Stimulated activated CD8-positive, alpha-beta memory T cell treated with anti-CD3 and anti-CD28 coated beads, Interleukin-7, amount 100 ng/mL, for 4 hours (primary cell): Measurements from ENCODE around the gene ZNF511.
A peak's percentile ranks its signal among the peaks of the same experiment; 100 is the strongest.
"Not testable (repeated sequence)": the region's sequence is repeated elsewhere in the genome, so short reads cannot be mapped to it uniquely, and the experiment has no call there.

Experiments used
- DNase-seq, 2 donors: peaks; one replicate each; pipeline ENCODE4 v3.0.0-alpha.2; 2020; ENCODE audit warnings: low read depth in 2 of 2

ZNF511 gene

GRCh38 chr10:133308421-133309099 lies at the start of gene ZNF511, which contains the start of gene TUBGCP2:
TSS of gene ZNF511 (plus strand) at chr10:133308914. CDS start at chr10:133308944, 30 bp downstream.
TSS of gene TUBGCP2 (minus strand) at chr10:133308872. CDS start at chr10:133302941, 5,931 bp downstream.
- DNase-seq, result peak; percentile 77 to 88

- no peak for DNase-seq
Observed at GRCh38 chr10:133259602-133259989, 49.1 kb upstream of the ZNF511 start.

- DNase-seq, result peak in 1 of 2 donors; percentile 69
Observed at GRCh38 chr10:133260895-133261725, 47.6 kb upstream of the ZNF511 start.

- peak; percentile 54 to 79 for DNase-seq
Observed at GRCh38 chr10:133261726-133262325, 46.9 kb upstream of the ZNF511 start.

- DNase-seq, result no peak
Observed at GRCh38 chr10:133262696-133263095, 46.0 kb upstream of the ZNF511 start.

GRCh38 chr10:133263674-133264073 lies 45.0 kb upstream of the ZNF511 start:
- DNase-seq, result no peak

- no peak for DNase-seq
Observed at GRCh38 chr10:133264461-133264860, 44.3 kb upstream of the ZNF511 start.

- not testable (repeated sequence) for DNase-seq
Observed at GRCh38 chr10:133265052-133265451, 43.7 kb upstream of the ZNF511 start.

GRCh38 chr10:133266056-133266795 lies 42.5 kb upstream of the ZNF511 start:
- no peak for DNase-seq

- no peak for DNase-seq
Observed at GRCh38 chr10:133267293-133267692, 41.4 kb upstream of the ZNF511 start.

GRCh38 chr10:133267829-133268228 lies 40.9 kb upstream of the ZNF511 start:
- no peak for DNase-seq

- no peak for DNase-seq
Observed at GRCh38 chr10:133268532-133268931, 40.2 kb upstream of the ZNF511 start.

GRCh38 chr10:133269367-133269766 lies 39.3 kb upstream of the ZNF511 start:
- no peak for DNase-seq

GRCh38 chr10:133270204-133270603 lies 38.5 kb upstream of the ZNF511 start:
- DNase-seq, result no peak

GRCh38 chr10:133270773-133271297 lies 37.9 kb upstream of the ZNF511 start:
- no peak for DNase-seq

GRCh38 chr10:133271521-133272300 lies 37.0 kb upstream of the ZNF511 start:
- DNase-seq, result no peak

GRCh38 chr10:133272301-133272963 lies 36.3 kb upstream of the ZNF511 start:
- DNase-seq, result no peak

GRCh38 chr10:133272964-133273420 lies 35.7 kb upstream of the ZNF511 start:
- DNase-seq, result no peak

GRCh38 chr10:133273534-133274143 lies 35.1 kb upstream of the ZNF511 start:
- no peak for DNase-seq
